ENCODE results near the gene SPSB4.

SPSB4 gene

DNA sequence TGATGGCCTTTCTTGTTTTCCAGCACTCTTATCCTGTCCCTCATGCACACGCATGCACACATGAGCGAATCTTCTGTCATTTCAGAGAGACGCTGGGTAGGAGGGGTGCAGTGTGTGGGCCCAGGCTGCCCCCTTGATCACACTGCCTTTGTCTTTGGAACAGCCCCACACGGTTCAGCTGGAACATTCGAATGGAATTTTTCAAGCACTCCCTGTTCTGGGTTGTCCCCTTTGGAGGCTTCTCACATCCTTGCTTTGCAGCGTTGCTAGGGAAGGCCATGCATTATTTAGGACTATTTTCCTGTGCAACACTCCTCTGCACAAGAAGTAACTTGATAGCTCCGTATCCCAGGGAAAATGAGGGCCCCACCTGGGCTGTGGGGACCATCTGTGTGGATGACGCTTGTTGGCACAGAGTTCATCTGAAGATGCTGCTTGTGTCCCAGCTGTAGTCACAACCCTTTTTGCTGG is 78.4 kb downstream of the SPSB4 start:
- TF ChIP-seq, protein P1, sequence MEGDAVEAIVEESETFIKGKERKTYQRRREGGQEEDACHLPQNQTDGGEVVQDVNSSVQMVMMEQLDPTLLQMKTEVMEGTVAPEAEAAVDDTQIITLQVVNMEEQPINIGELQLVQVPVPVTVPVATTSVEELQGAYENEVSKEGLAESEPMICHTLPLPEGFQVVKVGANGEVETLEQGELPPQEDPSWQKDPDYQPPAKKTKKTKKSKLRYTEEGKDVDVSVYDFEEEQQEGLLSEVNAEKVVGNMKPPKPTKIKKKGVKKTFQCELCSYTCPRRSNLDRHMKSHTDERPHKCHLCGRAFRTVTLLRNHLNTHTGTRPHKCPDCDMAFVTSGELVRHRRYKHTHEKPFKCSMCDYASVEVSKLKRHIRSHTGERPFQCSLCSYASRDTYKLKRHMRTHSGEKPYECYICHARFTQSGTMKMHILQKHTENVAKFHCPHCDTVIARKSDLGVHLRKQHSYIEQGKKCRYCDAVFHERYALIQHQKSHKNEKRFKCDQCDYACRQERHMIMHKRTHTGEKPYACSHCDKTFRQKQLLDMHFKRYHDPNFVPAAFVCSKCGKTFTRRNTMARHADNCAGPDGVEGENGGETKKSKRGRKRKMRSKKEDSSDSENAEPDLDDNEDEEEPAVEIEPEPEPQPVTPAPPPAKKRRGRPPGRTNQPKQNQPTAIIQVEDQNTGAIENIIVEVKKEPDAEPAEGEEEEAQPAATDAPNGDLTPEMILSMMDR (IDR thresholded peaks at IDR 0.05; ENCODE audit: control insufficient read depth, extremely low read depth, insufficient read depth) = no peak
- no peak overlapping the region for H3K4me3 ChIP-seq (ENCODE audit: low read depth, low read length)
- no peak for DNase-seq (ENCODE audit: low read depth)

DNA sequence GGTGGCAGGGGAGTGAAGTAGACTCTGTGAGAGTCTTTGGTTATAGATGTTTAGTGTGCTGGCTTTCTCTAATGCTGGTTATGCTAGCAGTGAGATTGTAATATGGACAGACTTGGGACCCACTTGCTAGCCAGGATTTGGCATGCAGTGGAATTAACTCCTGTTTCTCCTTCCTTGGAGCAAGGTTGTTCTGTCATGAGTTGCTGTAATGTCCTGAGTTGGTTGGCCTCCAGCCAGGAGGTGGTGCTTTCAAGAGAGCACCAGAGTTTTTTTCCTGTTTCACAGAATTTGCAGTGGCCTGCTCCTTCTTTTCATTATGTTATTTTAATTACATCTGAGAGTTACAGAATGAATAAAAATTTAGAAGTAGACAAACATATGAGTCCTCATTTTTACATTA is 92.4 kb downstream of the SPSB4 start:
- no peak for DNase-seq (ENCODE audit: low read depth)
- TF ChIP-seq, protein P1 (IDR thresholded peaks at IDR 0.05; ENCODE audit: control insufficient read depth, extremely low read depth, insufficient read depth) = no peak
- no peak overlapping the region for H3K4me3 ChIP-seq (ENCODE audit: low read depth, low read length)

- no peak for DNase-seq (ENCODE audit: low read depth)
- TF ChIP-seq, protein P1 (IDR thresholded peaks at IDR 0.05; ENCODE audit: control insufficient read depth, extremely low read depth, insufficient read depth) = no peak
- H3K4me3 ChIP-seq (ENCODE audit: low read depth, low read length) = no peak overlapping the region
These were observed 95.9 kb downstream of the SPSB4 start for GRCh38 chr3:141146979-141147470.

DNA sequence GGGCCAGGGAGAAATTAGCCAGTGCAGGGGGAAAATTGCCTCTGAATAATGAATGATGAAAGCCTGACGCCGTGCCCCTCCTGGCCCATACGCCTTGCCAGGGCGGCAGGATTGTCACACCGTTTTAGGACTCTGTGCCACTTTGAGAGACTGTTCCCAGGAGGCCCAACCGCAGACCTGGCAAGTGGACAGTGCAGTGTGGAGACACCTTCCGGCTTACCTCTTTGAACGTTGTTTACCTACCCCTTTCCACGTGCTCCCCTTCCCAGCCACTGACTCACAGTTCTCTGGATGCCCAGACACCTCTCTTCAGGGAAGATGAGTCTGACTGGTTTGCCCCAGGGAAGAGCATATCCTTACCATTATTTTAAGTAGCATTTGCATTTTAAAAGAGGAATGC is 96.5 kb downstream of the SPSB4 start:
- TF ChIP-seq, protein P1 (IDR thresholded peaks at IDR 0.05; ENCODE audit: control insufficient read depth, extremely low read depth, insufficient read depth) = no peak
- H3K4me3 ChIP-seq (ENCODE audit: low read depth, low read length) = no peak overlapping the region
- DNase-seq (ENCODE audit: low read depth) = no peak

DNA sequence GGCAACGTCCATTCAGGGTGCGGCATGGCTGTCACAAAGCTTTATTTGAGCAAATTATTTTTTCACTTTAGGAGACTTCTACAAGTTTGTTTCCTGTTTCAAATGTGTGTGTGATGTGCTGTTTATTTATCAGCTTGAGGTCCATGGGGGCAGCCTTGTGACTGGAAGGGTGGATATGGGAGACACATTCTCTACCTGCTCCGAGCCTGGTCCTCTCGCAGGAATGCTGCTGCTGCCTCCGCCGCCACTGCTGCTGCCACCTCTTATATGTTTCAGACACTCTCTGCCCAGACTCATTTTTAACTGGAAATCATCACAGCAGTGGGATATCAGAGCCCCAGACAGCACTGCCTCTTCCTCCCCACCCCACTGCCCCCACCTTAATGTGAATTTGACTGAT is 97.0 kb downstream of the SPSB4 start:
- TF ChIP-seq, protein P1 (IDR thresholded peaks at IDR 0.05; ENCODE audit: control insufficient read depth, extremely low read depth, insufficient read depth) = no peak
- no peak for DNase-seq (ENCODE audit: low read depth)
- H3K4me3 ChIP-seq (ENCODE audit: low read depth, low read length) = no peak overlapping the region

GRCh38 chr3:141148770-141149169 is 97.6 kb downstream of the SPSB4 start:
- no peak for DNase-seq (ENCODE audit: low read depth)
- TF ChIP-seq, protein P1 (IDR thresholded peaks at IDR 0.05; ENCODE audit: control insufficient read depth, extremely low read depth, insufficient read depth) = no peak
- H3K4me3 ChIP-seq (ENCODE audit: low read depth, low read length) = no peak overlapping the region

All from LNCaP clone FGC (cell line).